HAP-1 (cell line): ENCODE data around the gene WFDC2.
A peak's percentile ranks its signal among the peaks of the same experiment; 100 is the strongest.

Experiments used
- DNase-seq, 2 experiments: peaks; one replicate each; pipeline ENCODE4 v3.0.0-alpha.2; 2016 to 2020; ENCODE audit warnings: low spot score in 2 of 2
- H3K27me3 ChIP-seq: fragments of 250-450 bp; sonication (Bioruptor Pico); 2 replicates; pipeline ENCODE4 v1.5.1; 2020; ENCODE audit warnings: low read depth, mild to moderate bottlenecking, moderate library complexity
- H3K36me3 ChIP-seq: fragments of 250-450 bp; sonication (Bioruptor Pico); replicated peaks from 2 replicates; pipeline ENCODE4 v1.5.1; 2020; ENCODE audit warnings: mild to moderate bottlenecking
- H3K4me1 ChIP-seq: fragments of 250-450 bp; sonication (Bioruptor Pico); 2 replicates; pipeline ENCODE4 v1.5.1; 2020; ENCODE audit warnings: mild to moderate bottlenecking
- H3K4me3 ChIP-seq: fragments of 250-450 bp; sonication (Bioruptor Pico); 2 replicates; pipeline ENCODE4 v1.5.1; 2020; ENCODE audit warnings: mild to moderate bottlenecking, moderate library complexity
- H3K9me3 ChIP-seq: fragments of 250-450 bp; sonication (Bioruptor Pico); 2 replicates; pipeline ENCODE4 v1.5.1; 2020; ENCODE audit warnings: mild to moderate bottlenecking, moderate library complexity
- in situ Hi-C: fragments of 300-500 bp; cut with MboI; formaldehyde crosslinking; loops from 3 replicates; pipeline ENCODE4 v1.14.3; 2020; ENCODE audit warnings: low sequenced_read_pairs, inconsistent platforms, mixed read lengths

Gene WFDC2, protein sequence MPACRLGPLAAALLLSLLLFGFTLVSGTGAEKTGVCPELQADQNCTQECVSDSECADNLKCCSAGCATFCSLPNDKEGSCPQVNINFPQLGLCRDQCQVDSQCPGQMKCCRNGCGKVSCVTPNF

GRCh38 chr20:45469336-45470261, at the start of gene WFDC2:
Gene WFDC2, plus strand, starts transcription at chr20:45469753. Its CDS starts 29 bp downstream, at chr20:45469782.
- in situ Hi-C loops = no loop called here
- Histone ChIP-seq H3K4me3 (peak within 1 kb of the TSS; percentile 24), H3K9me3 (no peaks in the 10 kb centered on the region), H3K27me3 (peaks cover 15% of the 10 kb centered on the region), H3K4me1 (no peaks in the 10 kb centered on the region), H3K36me3 (no peaks in the 10 kb centered on the region)
- no peak for DNase-seq

DNA sequence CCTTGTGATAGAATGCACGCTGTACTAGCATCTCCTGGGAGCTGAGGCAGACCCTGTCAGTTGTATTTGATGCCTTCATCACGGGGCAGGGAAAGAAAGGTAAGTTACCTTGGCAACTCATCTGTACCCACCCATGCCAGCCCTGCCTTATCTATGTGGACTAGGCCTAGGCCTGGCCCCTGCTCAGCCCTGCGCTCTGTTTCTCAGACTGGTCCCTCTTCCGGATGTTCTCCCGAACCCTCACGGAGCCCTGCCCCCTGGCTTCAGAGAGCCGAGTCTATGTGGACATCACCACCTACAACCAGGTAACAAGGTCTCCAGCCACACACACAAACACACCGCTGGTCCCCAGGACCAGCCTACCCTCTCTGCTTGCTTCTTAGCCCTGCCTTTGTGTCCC, 49.4 kb upstream of the WFDC2 start:
- H3K4me1 ChIP-seq = peaks cover 11% of the 10 kb centered on the region
- H3K36me3 ChIP-seq = peaks cover 45% of the 10 kb centered on the region
- H3K4me3 ChIP-seq = no peak overlapping the region
- in situ Hi-C loops = no loop called here
- H3K27me3 ChIP-seq = no peaks in the 10 kb centered on the region
- DNase-seq = no peak
- no peaks in the 10 kb centered on the region for H3K9me3 ChIP-seq

DNA sequence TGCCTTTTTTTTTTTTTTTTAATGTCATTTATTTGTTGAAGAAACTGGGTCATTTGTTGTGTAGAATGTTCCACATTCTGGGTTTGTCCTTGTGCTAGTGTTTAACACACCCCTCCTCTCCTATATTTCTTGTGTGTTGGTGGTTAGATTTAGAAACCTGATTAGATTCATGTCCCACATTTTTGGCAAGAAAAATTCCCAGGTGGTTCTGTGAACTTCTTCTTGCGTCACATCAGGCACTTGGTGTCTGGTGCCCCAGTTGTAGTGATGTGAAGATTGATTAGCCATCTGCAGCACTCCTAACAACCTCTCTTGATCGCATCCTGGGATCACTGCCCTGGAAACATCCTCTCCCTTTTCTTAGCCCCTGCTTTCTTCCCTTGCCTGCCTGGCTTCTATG, 45.9 kb upstream of the WFDC2 start:
- no peak overlapping the region for H3K4me3 ChIP-seq
- no peak for DNase-seq
- H3K4me1 ChIP-seq = no peaks in the 10 kb centered on the region
- peaks cover 50% of the 10 kb centered on the region for H3K36me3 ChIP-seq
- H3K9me3 ChIP-seq = no peaks in the 10 kb centered on the region
- H3K27me3 ChIP-seq = no peaks in the 10 kb centered on the region
- in situ Hi-C loops = no loop called here

DNA sequence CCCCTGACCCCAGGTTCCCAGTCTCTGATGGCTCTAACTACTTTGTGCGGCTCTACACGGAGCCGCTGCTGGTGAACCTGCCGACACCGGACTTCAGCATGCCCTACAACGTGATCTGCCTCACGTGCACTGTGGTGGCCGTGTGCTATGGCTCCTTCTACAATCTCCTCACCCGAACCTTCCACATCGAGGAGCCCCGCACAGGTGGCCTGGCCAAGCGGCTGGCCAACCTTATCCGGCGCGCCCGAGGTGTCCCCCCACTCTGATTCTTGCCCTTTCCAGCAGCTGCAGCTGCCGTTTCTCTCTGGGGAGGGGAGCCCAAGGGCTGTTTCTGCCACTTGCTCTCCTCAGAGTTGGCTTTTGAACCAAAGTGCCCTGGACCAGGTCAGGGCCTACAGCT, 44.0 kb upstream of the WFDC2 start:
- H3K4me3 ChIP-seq = no peak overlapping the region
- no peaks in the 10 kb centered on the region for H3K4me1 ChIP-seq
- H3K36me3 ChIP-seq = peaks cover 36% of the 10 kb centered on the region
- in situ Hi-C loops = no loop called here
- no peak for DNase-seq
- no peaks in the 10 kb centered on the region for H3K9me3 ChIP-seq
- H3K27me3 ChIP-seq = no peaks in the 10 kb centered on the region

GRCh38 chr20:45426320-45427016, 43.1 kb upstream of the WFDC2 start:
- no peaks in the 10 kb centered on the region for H3K9me3 ChIP-seq
- no peaks in the 10 kb centered on the region for H3K4me1 ChIP-seq
- H3K36me3 ChIP-seq = peaks cover 28% of the 10 kb centered on the region
- in situ Hi-C loops = no loop called here
- no peak for DNase-seq
- H3K27me3 ChIP-seq = no peaks in the 10 kb centered on the region
- H3K4me3 ChIP-seq = no peak overlapping the region

GRCh38 chr20:45427236-45428149, 42.1 kb upstream of the WFDC2 start:
- Histone ChIP-seq H3K27me3 (no peaks in the 10 kb centered on the region), H3K4me1 (no peaks in the 10 kb centered on the region), H3K4me3 (no peak overlapping the region), H3K9me3 (no peaks in the 10 kb centered on the region), H3K36me3 (peaks cover 20% of the 10 kb centered on the region)
- no peak for DNase-seq
- in situ Hi-C loops = no loop called here

DNA sequence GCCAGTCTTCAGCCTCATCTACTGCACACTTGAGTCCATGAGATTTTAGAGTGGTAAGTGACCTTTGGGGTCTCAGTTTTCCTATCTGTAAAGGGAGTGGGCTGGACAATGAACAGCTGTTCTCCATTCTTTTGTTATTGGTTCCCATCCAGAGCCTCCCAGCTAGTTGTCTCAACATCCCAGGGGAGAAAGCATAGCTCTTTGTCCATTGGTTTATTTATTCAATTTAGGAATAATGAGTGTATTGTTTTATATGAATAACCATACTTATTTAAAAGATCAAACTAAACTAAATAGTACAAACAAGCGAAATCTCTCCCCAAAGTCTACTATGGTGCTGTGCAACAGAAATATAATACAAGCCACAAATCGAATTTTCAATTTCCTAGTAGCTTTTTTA, 39.9 kb upstream of the WFDC2 start:
- peaks cover 10% of the 10 kb centered on the region; the same call in 1 of the 2 replicates for H3K36me3 ChIP-seq
- H3K27me3 ChIP-seq = no peaks in the 10 kb centered on the region
- no peak for DNase-seq
- H3K9me3 ChIP-seq = no peaks in the 10 kb centered on the region
- in situ Hi-C loops = loop anchor here (10.0 kb wide), 1 partner anchor 115 kb away; no protein-coding TSS in a partner anchor
- no peak overlapping the region for H3K4me3 ChIP-seq
- no peaks in the 10 kb centered on the region for H3K4me1 ChIP-seq

DNA sequence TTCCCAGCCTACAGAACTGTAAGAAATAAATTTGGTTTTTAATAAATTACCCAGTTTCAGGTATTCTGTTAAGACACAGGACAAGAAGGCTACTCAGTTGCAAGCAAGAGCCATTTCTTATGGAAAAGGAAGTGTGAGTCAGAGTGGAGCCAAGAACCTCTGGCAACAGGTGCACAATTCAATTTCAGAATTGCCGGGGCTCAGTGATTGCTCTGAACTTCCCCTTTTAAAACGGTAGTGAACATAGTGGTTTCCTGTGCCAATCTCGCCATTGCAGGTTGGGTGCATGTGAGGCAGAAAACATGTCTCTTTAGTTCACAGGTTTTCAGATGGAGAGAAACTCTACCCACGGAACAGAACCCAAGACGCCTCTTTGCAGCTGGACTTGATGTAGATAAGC, 37.3 kb upstream of the WFDC2 start:
- in situ Hi-C loops = loop anchor here (10.0 kb wide), 1 partner anchor 117 kb away; no protein-coding TSS in a partner anchor
- Histone ChIP-seq H3K4me1 (peaks cover 3% of the 10 kb centered on the region; the same call in 1 of the 2 replicates), H3K9me3 (no peaks in the 10 kb centered on the region), H3K27me3 (no peaks in the 10 kb centered on the region), H3K36me3 (0 out of 2 replicates have a peak, but pooled peaks cover 2% of the 10 kb centered on the region), H3K4me3 (no peak overlapping the region)
- no peak for DNase-seq

DNA sequence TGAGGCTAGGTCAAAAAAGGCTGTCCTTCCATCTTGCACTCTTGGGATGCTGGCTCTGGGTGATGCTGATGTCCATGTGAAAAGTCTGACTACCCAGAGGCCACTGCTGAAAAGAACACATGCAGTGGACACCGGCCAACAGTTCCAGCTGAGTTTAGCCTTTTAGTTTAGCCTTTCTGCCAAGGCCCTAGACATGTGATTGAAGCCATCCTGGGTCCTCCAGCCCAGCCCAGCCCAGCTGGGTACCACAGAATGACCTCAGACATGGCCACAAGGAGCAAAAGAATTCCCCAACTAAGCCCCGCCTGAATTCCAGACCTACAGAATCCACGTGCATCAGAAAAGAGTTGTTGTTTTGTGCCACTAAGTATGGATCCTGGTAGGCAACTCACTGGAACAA, 36.2 kb upstream of the WFDC2 start:
- 0 out of 2 replicates have a peak, but pooled peaks cover 2% of the 10 kb centered on the region for H3K36me3 ChIP-seq
- in situ Hi-C loops = loop anchor here (10.0 kb wide), 1 partner anchor 119 kb away; no protein-coding TSS in a partner anchor
- DNase-seq = no peak
- H3K27me3 ChIP-seq = no peaks in the 10 kb centered on the region
- H3K4me1 ChIP-seq = peaks cover 3% of the 10 kb centered on the region; the same call in 1 of the 2 replicates
- no peaks in the 10 kb centered on the region for H3K9me3 ChIP-seq
- H3K4me3 ChIP-seq = no peak overlapping the region

DNA sequence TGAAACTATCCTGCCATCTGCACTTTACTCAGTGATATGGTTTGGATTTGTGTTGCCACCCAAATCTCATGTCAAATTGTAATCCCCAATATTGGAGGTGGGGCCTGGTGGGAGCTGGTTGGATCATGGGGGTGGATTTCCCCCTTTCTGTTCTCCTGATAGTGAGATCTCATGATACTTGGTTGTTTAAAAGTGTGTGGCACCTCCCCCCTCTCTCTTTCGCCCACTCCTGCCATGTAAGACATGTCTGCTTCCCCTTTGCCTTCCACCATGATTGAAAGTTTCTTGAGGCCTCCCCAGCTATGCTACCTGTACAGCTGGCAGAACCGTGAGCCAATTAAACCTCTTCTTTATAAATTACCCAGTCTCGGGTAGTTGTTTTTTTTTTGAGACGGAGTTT, 35.6 kb upstream of the WFDC2 start:
- H3K27me3 ChIP-seq = no peaks in the 10 kb centered on the region
- in situ Hi-C loops = loop anchor here (10.0 kb wide), 1 partner anchor 119 kb away; no protein-coding TSS in a partner anchor
- DNase-seq = no peak
- H3K4me3 ChIP-seq = no peak overlapping the region
- no peaks in the 10 kb centered on the region for H3K9me3 ChIP-seq
- 0 out of 2 replicates have a peak, but pooled peaks cover 2% of the 10 kb centered on the region for H3K36me3 ChIP-seq
- peaks cover 3% of the 10 kb centered on the region; the same call in 1 of the 2 replicates for H3K4me1 ChIP-seq

- Histone ChIP-seq H3K27me3 (no peaks in the 10 kb centered on the region; the same call in 1 of the 2 replicates), H3K36me3 (0 out of 2 replicates have a peak, but pooled peaks cover 2% of the 10 kb centered on the region), H3K4me3 (peak overlapping the region; percentile 39), H3K9me3 (no peaks in the 10 kb centered on the region), H3K4me1 (peaks cover 6% of the 10 kb centered on the region; the same call in 1 of the 2 replicates)
- DNase-seq = peak; percentile 68 to 93
- in situ Hi-C loops = loop anchor here (5.0 to 10.0 kb wide), 2 partner anchors 65 to 122 kb away; no protein-coding TSS in a partner anchor
Measured at GRCh38 chr20:45436732-45437485, 32.6 kb upstream of the WFDC2 start.

GRCh38 chr20:45440424-45440823, 29.1 kb upstream of the WFDC2 start:
- no peaks in the 10 kb centered on the region for H3K9me3 ChIP-seq
- H3K36me3 ChIP-seq = no peaks in the 10 kb centered on the region
- H3K4me3 ChIP-seq = no peak overlapping the region
- no peaks in the 10 kb centered on the region; the same call in 1 of the 2 replicates for H3K27me3 ChIP-seq
- no peak for DNase-seq
- in situ Hi-C loops = no loop called here
- H3K4me1 ChIP-seq = peaks cover 6% of the 10 kb centered on the region; the same call in 1 of the 2 replicates
